K562 (cell line): ENCODE measurements around the gene FBLIM1. TPM values are rescaled to one million over a fixed set of nuclear protein-coding genes. Genes with fewer than 3 reads are reported as not detected.

Experiments
- ARNT ChIP-seq, 2 experiments: fragments of 450-650 bp; IDR thresholded peaks; 2 replicates each; pipeline ENCODE4 v1.6.1; 2016; ENCODE audit warnings: mild to moderate bottlenecking in 1 of 2
- DDX20 ChIP-seq: fragments of 450-650 bp; IDR thresholded peaks from 2 replicates; pipeline ENCODE4 v1.6.1; 2016; ENCODE audit warnings: missing genetic modification characterization, low read depth, mild to moderate bottlenecking, missing compliant biosample characterization, moderate library complexity
- ELF2 ChIP-seq: fragments of 250-450 bp; sonication (Bioruptor Pico); IDR thresholded peaks from 2 replicates; pipeline ENCODE4 v1.5.0; 2021; ENCODE audit warnings: mild to moderate bottlenecking
- FOS ChIP-seq: IDR thresholded peaks from 3 replicates; pipeline ENCODE4 v1.6.1; 2011; ENCODE audit not compliant: insufficient read length; ENCODE audit errors: extremely low read depth
- HDAC2 ChIP-seq: fragments of 450-650 bp; IDR thresholded peaks from 2 replicates; pipeline ENCODE4 v1.6.1; 2016; ENCODE audit warnings: mild to moderate bottlenecking
- HLTF ChIP-seq: fragments of 450-650 bp; IDR thresholded peaks from 2 replicates; pipeline ENCODE4 v1.6.1; 2016
- HMGN3 ChIP-seq: IDR thresholded peaks from 2 replicates; pipeline ENCODE4 v1.6.1; 2011; ENCODE audit warnings: borderline replicate concordance, low read depth, mild to moderate bottlenecking, mixed read lengths, low read length; ENCODE audit not compliant: insufficient read length; ENCODE audit errors: extremely low read depth
- KDM1A ChIP-seq, 2 experiments: fragments of 450-650 bp; IDR thresholded peaks; 2 replicates each; pipeline ENCODE4 v1.6.1; 2016; ENCODE audit warnings: mild to moderate bottlenecking in 2 of 2
- KLF6 ChIP-seq: fragments of 250-450 bp; sonication (Bioruptor Pico); IDR thresholded peaks from 2 replicates; pipeline ENCODE4 v1.4.0; 2020; ENCODE audit warnings: mild to moderate bottlenecking, moderate library complexity, borderline replicate concordance
- MAX ChIP-seq: sonication (generic); formaldehyde crosslinking; IDR thresholded peaks from 2 replicates; pipeline ENCODE4 v1.9.0; 2022; ENCODE audit warnings: mild to moderate bottlenecking, missing genetic modification reagents
- NR1H2 ChIP-seq: sonication (generic); formaldehyde crosslinking; IDR thresholded peaks from 2 replicates; pipeline ENCODE4 v1.4.0; 2020; ENCODE audit warnings: mild to moderate bottlenecking, missing genetic modification reagents
- SIN3A ChIP-seq, 2 experiments: fragments of 150-350 bp in 1 of 2; IDR thresholded peaks; 2 replicates each; pipeline ENCODE4 v1.6.1; 2011 to 2016; ENCODE audit warnings: borderline replicate concordance in 2 of 2, low read depth in 2 of 2, low read length in 2 of 2, mild to moderate bottlenecking in 2 of 2, moderate library complexity in 2 of 2; ENCODE audit not compliant: control insufficient read depth in 1 of 2
- SMAD1 ChIP-seq: fragments of 150-350 bp; IDR thresholded peaks from 2 replicates; pipeline ENCODE4 v1.6.1; 2014; ENCODE audit warnings: low read length, low read depth; ENCODE audit not compliant: partially characterized antibody
- SMC3 ChIP-seq: conservative IDR thresholded peaks from 2 replicates; pipeline ENCODE4 v1.6.1; 2011; ENCODE audit warnings: low read depth, low read length, improper control_type of control experiment; ENCODE audit not compliant: insufficient read depth
- TARDBP ChIP-seq: fragments of 450-650 bp; IDR thresholded peaks from 2 replicates; pipeline ENCODE4 v1.6.1; 2016
- TEAD1 ChIP-seq, 2 experiments: fragments of 450-650 bp in 1 of 2; sonication (generic) in 1 of 2; formaldehyde crosslinking; IDR thresholded peaks; 2 replicates each; pipeline versions ENCODE4 v1.4.0 to v1.8.0; 2020 to 2022; ENCODE audit warnings: mild to moderate bottlenecking in 2 of 2, missing genetic modification reagents in 1 of 2
- ZC3H4 ChIP-seq: sonication (generic); formaldehyde crosslinking; IDR thresholded peaks from 2 replicates; pipeline ENCODE4 v1.9.0; 2021; ENCODE audit warnings: missing genetic modification reagents, borderline replicate concordance
- ZNF347 ChIP-seq: fragments of 450-650 bp; formaldehyde crosslinking; IDR thresholded peaks from 2 replicates; pipeline ENCODE4 v1.4.0; 2020; ENCODE audit warnings: low read depth, mild to moderate bottlenecking, moderate library complexity
- polyA plus RNA-seq, 8 experiments: library from polyadenylated mRNA; depleted of rRNA in 4 of 8; stranded (reverse) in 5 of 8; unstranded in 3 of 8; fragments of >200 nt; fragmentation: Nextera tagmentation in 2 of 8; fragmentation: Illumina TruSeq in 1 of 8; extraction: Ambion mirVana in 2 of 8; extraction: Trizol in 1 of 8; gene quantifications; 2 replicates each; pipeline versions ENCODE4 v1.2.1 to v1.2.3, GENCODE V29; 2011 to 2014; ENCODE audit warnings: inconsistent platforms in 1 of 8, missing spikeins in 1 of 8
- total RNA-seq, 7 experiments: library from RNA; depleted of rRNA in 6 of 7; stranded (reverse); fragments of >200 nt in 6 of 7; fragmentation: Illumina TruSeq in 2 of 7; extraction: Trizol in 2 of 7; gene quantifications; 2 replicates each; pipeline versions ENCODE4 v1.2.1 to v1.2.3, GENCODE V29; 2011 to 2021; ENCODE audit warnings: low replicate concordance in 1 of 7
- TF ChIP-seq, protein P1 (sequence below): fragments of 450-650 bp; IDR thresholded peaks from 2 replicates; pipeline ENCODE4 v1.6.1; 2018; ENCODE audit not compliant: partially characterized antibody
- TF ChIP-seq, protein P2 (sequence below), 3 experiments: fragments of 200-800 bp in 1 of 3; sonication (Bioruptor generic) in 1 of 3; sonication (generic) in 1 of 3; formaldehyde crosslinking in 1 of 3; IDR thresholded peaks; 2 replicates each; pipeline versions ENCODE4 v1.6.1 to v1.8.0; 2016 to 2022; ENCODE audit warnings: mild to moderate bottlenecking in 2 of 3, missing compliant biosample characterization in 2 of 3, missing genetic modification characterization in 2 of 3, missing genetic modification reagents in 1 of 3
- TF ChIP-seq, protein P3 (sequence below): sonication (generic); formaldehyde crosslinking; IDR thresholded peaks from 2 replicates; pipeline ENCODE4 v1.9.0; 2022; ENCODE audit warnings: mild to moderate bottlenecking, missing genetic modification reagents

Gene FBLIM1
- total and polyA plus RNA-seq, 9 of the 15 experiments (the other 6 are each of a cell fraction or from before 2014, with no cell fraction given) = 0.14 to 0.24 TPM; not detected in 7

GRCh38 chr1:15834406-15835204, 76.0 kb downstream of the FBLIM1 start (continued):
- TF ChIP-seq DDX20 (tag) = no peak
- TF ChIP-seq, protein P1, sequence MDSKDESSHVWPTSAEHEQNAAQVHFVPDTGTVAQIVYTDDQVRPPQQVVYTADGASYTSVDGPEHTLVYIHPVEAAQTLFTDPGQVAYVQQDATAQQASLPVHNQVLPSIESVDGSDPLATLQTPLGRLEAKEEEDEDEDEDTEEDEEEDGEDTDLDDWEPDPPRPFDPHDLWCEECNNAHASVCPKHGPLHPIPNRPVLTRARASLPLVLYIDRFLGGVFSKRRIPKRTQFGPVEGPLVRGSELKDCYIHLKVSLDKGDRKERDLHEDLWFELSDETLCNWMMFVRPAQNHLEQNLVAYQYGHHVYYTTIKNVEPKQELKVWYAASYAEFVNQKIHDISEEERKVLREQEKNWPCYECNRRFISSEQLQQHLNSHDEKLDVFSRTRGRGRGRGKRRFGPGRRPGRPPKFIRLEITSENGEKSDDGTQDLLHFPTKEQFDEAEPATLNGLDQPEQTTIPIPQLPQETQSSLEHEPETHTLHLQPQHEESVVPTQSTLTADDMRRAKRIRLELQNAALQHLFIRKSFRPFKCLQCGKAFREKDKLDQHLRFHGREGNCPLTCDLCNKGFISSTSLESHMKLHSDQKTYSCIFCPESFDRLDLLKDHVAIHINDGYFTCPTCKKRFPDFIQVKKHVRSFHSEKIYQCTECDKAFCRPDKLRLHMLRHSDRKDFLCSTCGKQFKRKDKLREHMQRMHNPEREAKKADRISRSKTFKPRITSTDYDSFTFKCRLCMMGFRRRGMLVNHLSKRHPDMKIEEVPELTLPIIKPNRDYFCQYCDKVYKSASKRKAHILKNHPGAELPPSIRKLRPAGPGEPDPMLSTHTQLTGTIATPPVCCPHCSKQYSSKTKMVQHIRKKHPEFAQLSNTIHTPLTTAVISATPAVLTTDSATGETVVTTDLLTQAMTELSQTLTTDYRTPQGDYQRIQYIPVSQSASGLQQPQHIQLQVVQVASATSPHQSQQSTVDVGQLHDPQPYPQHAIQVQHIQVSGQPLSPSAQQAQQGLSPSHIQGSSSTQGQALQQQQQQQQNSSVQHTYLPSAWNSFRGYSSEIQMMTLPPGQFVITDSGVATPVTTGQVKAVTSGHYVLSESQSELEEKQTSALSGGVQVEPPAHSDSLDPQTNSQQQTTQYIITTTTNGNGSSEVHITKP = peak; percentile 92
- TF ChIP-seq TARDBP = peak; percentile 83
- peak; percentile 76 for TF ChIP-seq MAX (CRISPR knock-in tag)
- TF ChIP-seq ARNT (IDR thresholded peaks at IDR 0.05) = peak; percentile 60 to 61; a peak in 3 of 4 replicates
- peak; percentile 69 for TF ChIP-seq ZC3H4 (CRISPR knock-in tag)
- TF ChIP-seq HMGN3 = peak; percentile 97
- TF ChIP-seq KLF6 (CRISPR knock-in tag) = peak; percentile 57; the same call in 1 of the 2 replicates
- peak; percentile 63; the same call in 1 of the 2 replicates for TF ChIP-seq NR1H2 (CRISPR knock-in tag)
- TF ChIP-seq ELF2 (CRISPR knock-in tag) = no peak
- no peak for TF ChIP-seq ZNF347 (CRISPR knock-in tag)
- peak; percentile 77 for TF ChIP-seq SMAD1
- peak; percentile 14 for TF ChIP-seq FOS
- TF ChIP-seq, protein P2, sequence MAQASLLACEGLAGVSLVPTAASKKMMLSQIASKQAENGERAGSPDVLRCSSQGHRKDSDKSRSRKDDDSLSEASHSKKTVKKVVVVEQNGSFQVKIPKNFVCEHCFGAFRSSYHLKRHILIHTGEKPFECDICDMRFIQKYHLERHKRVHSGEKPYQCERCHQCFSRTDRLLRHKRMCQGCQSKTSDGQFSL (CRISPR knock-in tag; IDR thresholded peaks at IDR 0.05) = peak; percentile 75; the same call in 1 of the 2 replicates
- TF ChIP-seq, protein P2 (tag; IDR thresholded peaks at IDR 0.05) = no peak; a peak in 1 of 4 replicates
- TF ChIP-seq SMC3 = 0 out of 2 replicates have a peak, but pooled peaks have one; percentile 3
- TF ChIP-seq HLTF = 0 out of 2 replicates have a peak, but pooled peaks have one; percentile 21
- TF ChIP-seq HDAC2 = peak; percentile 72
- peak; percentile 61; a peak in 2 of 4 replicates for TF ChIP-seq SIN3A (IDR thresholded peaks at IDR 0.05; ENCODE audit: borderline replicate concordance in 2 of 2, control insufficient read depth in 1 of 2, low read depth in 2 of 2, low read length in 2 of 2)
- peak; percentile 16 to 35; a peak in 3 of 4 replicates for TF ChIP-seq KDM1A (IDR thresholded peaks at IDR 0.05)
- peak in 1 of 2 experiments; percentile 66; a peak in 1 of 4 replicates for TF ChIP-seq TEAD1 (CRISPR knock-in tag; IDR thresholded peaks at IDR 0.05)
- TF ChIP-seq, protein P3, sequence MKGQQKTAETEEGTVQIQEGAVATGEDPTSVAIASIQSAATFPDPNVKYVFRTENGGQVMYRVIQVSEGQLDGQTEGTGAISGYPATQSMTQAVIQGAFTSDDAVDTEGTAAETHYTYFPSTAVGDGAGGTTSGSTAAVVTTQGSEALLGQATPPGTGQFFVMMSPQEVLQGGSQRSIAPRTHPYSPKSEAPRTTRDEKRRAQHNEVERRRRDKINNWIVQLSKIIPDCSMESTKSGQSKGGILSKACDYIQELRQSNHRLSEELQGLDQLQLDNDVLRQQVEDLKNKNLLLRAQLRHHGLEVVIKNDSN = no peak
